HG03103 (cell line): Measurements from ENCODE around the gene FMN2.
"Not testable (repeated sequence)": the region's sequence is repeated elsewhere in the genome, so short reads cannot be mapped to it uniquely, and the experiment has no call there.

Experiments used
- ATAC-seq: cut with Tn5 transposase; IDR thresholded peaks from one replicate; pipeline ENCODE4 v1.9.1; 2021; ENCODE audit warnings: low read depth; ENCODE audit not compliant: unreplicated experiment

Gene FMN2

DNA sequence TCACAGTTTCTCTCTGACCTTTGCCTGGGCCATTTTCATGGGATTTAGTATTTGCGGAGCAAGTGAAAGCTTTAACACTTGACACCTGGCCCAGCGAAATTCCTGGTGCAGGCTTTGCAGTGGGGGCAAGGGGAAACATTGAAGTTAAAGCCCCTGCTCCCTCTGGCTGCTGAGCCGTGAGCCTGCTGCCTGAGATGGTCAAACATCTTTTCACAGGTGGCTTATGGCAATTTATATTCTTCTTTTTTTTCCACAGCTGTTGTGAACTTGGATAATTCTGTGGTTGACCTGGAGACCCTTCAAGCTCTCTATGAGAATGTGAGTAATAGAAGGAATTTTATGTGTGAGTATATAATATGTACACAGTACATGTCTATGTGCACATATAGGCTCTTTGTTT, 202.9 kb downstream of the FMN2 start:
- ATAC-seq: no peak

DNA sequence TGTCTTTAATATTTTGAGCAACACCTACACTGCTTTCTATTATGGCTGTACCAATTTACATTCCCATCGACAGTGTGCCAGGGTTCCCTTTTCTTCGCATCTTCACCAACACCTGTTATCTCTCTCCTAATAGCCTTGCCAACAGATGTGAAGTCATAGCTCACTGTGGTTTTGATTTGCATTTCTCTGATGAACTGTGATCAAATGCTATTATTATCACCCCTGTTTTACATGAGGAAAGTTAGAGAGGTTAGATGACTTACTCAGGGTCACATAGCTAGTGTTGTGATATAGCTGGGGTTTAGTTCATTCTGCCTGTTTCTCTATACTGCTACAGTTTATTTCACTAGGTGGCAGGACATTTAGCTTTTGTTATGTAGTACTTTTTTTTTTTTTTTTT, 204.1 kb downstream of the FMN2 start:
- no peak for ATAC-seq

GRCh38 chr1:240304466-240304865, 212.8 kb downstream of the FMN2 start:
- no peak for ATAC-seq

GRCh38 chr1:240306673-240307072, 215.0 kb downstream of the FMN2 start:
- ATAC-seq: no peak

GRCh38 chr1:240308096-240308495, 216.4 kb downstream of the FMN2 start:
- no peak for ATAC-seq

DNA sequence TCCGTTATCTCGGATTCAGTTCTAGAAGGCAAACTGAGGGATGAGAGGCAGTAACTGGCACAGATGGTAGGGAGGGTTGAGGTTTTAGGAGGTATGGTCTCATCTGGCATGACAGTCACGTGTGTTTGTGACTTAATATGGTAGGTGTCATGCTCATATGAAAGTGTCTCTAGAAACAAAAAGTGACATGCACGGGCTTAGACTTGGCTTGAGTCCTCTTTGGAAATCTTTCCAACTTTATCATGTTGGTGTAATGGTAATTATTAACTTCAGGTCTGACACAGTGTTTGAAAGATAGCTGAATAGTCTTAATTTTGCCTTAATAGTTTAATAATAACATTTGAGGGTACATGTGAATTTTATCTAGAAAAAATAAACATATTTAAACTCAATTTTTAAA, 218.1 kb downstream of the FMN2 start:
- no peak for ATAC-seq

DNA sequence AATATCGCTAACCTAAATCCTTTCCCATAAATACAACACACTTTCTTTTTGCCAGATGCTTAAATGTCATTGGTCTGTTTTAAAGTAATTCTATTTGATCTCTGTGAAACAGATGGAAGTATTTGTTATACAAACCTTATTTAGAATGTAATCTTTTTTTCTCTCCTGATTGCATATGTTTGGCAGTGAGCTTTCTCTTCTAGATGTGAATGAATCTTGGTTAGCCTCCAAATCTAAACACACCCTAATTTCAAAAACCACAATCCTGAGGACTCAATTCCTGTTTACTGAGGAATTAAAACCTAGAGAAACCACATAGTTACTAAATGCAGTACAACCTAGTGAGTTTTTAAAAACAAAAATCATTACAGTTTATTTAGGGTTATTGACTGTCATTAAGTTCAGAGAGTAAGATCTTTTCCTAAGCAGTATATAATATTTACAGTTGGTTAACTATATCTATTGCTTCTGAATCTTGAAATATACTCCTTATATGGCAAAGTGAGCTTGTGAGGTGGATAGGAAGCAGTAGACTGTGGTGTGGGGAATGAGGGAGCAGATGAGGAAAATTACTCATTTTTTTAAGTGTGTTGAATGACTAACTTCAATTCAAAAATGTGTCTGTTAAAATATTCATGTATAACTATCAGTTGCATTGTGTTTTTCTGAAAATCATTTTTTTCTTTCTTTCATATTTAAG, 218.7 kb downstream of the FMN2 start:
- ATAC-seq: no peak

DNA sequence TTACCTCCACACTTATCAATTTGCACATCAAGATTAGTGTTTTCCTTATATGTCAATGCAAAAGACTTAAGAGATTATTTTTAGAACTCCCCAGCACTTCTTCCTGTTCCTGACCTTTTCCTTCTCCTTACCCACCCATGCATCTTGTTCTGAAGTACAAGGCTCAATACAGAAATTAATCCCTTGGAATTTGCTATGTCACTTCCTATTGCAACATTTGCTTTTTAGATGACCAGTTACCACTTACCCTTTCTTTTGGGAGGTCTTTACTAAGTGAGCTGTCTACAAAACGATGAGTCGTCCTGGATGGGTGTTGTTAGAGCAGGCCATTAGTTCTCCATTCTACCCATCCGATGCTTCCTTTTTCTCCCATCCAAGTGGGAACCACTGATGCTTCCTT, 221.2 kb downstream of the FMN2 start:
- ATAC-seq: no peak

DNA sequence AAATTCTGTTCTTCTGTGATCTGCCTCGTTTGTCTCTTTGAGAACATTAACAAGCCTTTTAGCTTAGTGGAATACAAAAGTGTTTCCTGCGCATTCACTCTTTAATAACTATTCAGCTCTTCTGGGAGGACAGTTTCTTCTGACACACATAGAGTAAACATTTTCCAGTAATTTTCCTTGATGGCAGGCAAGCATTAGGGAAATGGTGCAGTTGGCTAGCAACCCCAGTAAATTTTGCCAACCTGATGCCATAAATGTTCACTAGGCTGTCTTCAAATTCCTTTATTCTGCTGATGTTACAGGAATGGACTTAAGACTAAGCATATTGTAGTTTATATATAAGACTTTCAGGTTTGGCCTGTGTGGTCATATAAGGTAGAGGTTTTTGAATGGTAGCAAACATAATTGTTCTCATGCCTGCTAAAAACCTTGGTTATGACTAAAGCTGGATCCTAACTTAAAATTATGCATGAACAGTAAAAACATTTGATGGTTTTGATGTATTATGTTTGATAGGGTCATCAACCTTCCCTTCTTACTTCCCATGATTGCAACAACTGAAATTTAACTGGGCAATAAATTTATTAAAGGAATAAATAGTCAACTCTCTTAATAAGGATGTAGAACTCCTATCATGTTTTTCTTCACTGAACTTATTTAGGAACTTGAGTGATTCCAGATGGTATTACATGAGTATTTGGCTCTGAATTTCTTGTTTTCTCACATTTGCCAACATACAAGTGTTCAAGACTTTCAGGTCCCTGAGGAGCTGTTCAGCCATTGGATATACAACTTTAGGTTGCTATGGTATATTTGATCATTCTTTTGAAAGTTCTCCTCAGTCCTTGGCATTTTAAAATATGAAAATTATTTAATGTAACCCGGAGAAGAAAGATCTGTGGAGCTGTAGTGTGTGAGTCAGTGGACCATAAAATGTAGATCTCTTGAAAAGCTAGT, 223.4 kb downstream of the FMN2 start:
- ATAC-seq: no peak

DNA sequence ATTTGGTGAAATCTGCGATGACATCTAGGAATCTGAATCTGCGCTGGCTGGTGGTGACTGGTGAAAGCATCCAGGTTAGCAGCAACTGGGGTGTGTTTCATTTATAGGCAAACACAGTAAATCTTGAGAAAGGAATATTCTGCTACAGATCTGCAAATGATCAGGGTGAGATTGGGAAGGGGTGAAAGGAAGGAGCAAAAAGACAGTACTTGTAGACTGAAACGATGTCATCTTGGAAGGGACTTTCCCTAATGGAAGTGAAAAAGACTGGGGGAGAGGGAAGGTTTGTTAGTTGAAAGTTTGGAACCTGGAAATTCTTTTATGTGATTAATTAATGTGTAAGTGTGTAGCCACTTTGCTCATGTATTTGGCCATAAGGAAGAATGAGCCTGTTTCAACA, 228.3 kb downstream of the FMN2 start:
- ATAC-seq: no peak

DNA sequence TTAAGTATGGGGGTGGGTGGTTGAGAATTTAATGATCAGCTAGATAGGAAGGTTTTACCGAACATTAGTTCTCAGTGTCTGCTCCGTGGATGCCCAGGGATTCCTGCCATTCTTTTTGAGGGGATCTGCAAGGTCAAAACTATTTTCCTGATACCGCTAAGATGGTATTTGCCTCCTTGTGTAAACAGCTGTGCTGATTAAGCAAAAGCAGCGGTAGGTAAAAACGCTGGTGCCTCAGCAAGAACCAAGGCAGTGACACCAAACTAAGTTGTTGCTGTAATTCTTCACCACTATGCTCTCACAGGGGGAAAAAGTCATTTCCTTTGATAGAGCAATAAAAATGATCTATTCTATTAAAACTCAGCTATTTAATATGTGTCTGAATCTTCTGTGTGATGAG, 229.0 kb downstream of the FMN2 start:
- no peak for ATAC-seq

- ATAC-seq: no peak
Observed at GRCh38 chr1:240322943-240323342, 231.3 kb downstream of the FMN2 start.

GRCh38 chr1:240328382-240328781, 236.7 kb downstream of the FMN2 start:
- not testable (repeated sequence) for ATAC-seq

DNA sequence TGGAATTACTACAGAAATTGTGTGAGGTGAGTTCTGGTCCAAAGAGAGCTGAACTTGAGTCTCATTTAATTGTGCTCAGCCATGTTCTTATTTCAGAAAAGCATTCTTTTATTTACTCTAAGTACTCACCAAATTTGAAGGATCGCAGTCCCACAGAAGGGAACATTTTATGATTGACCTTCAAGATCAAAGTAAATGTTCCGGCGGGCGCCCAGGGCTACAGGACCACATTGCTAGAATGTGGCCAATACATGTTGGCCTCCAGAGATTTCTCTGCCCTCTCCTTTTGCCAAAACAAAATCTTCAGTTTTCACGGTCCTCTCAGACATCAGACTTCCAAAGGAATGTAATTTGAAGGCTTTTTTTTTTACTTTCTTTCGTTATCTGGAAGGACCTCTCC, 237.8 kb downstream of the FMN2 start:
- ATAC-seq: no peak

GRCh38 chr1:240332672-240333071, 241.0 kb downstream of the FMN2 start:
- no peak for ATAC-seq

GRCh38 chr1:240337781-240338180, 246.1 kb downstream of the FMN2 start:
- ATAC-seq: no peak

DNA sequence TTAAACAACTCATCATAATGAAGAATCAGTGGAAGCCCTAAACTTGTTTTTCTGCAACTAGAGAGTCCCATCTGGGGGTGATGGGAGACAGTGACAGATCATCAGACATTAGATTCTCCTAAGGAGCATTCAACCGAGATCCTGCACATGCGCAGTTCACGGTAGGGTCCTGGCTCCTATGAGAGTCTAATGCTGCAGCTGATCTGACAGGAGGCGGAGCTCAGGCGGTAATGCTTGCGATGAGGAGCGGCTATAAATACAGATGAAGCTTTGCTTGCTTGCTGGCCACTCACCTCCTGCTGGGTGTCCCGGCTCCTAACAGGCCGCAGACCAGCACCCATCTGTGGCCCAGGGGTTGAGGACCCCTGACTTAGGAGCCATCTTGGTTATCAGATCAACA, 247.2 kb downstream of the FMN2 start:
- no peak for ATAC-seq

- no peak for ATAC-seq
Observed at GRCh38 chr1:240341365-240342250, 249.9 kb downstream of the FMN2 start.

GRCh38 chr1:240342251-240342625, 250.6 kb downstream of the FMN2 start:
- no peak for ATAC-seq

GRCh38 chr1:240343045-240343444, 251.4 kb downstream of the FMN2 start:
- no peak for ATAC-seq

GRCh38 chr1:240343966-240344365, 252.3 kb downstream of the FMN2 start:
- no peak for ATAC-seq
